Heart right ventricle (tissue), 16 donors: ENCODE measurements around the gene COL18A1. TPM values are rescaled to one million over a fixed set of nuclear protein-coding genes. Genes with fewer than 3 reads are reported as not detected.

Source experiments
- ATAC-seq, 8 donors: fragments of 200-7000 bp; cut with Tn5 transposase; one replicate each; pipeline ENCODE4 v1.9.1; 2020; ENCODE audit warnings: mild to moderate bottlenecking in 8 of 8, moderate library complexity in 8 of 8, moderate number of reproducible peaks in 1 of 8
- DNase-seq, 2 donors: peaks; one replicate each; pipeline ENCODE4 v3.0.0-alpha.2; 2020
- H3K27ac ChIP-seq, 10 donors: fragments of 200-600 bp; sonication (generic) in 2 of 10; one replicate each; pipeline versions ENCODE4 v1.5.0 to v1.8.0; 2020 to 2022; ENCODE audit warnings: mild to moderate bottlenecking in 3 of 10
- H3K27me3 ChIP-seq, 7 donors: fragments of 200-600 bp; one replicate each; pipeline ENCODE4 v1.8.0; 2021 to 2022; ENCODE audit warnings: mild to moderate bottlenecking in 2 of 7
- H3K36me3 ChIP-seq, 9 donors: fragments of 200-600 bp; sonication (generic) in 1 of 9; one replicate each; pipeline versions ENCODE4 v1.5.0 to v1.8.0; 2020 to 2022; ENCODE audit warnings: mild to moderate bottlenecking in 2 of 9
- H3K4me1 ChIP-seq, 9 donors: fragments of 200-600 bp; sonication (generic) in 1 of 9; one replicate each; pipeline versions ENCODE4 v1.5.0 to v1.8.0; 2020 to 2022; ENCODE audit warnings: mild to moderate bottlenecking in 4 of 9
- H3K4me3 ChIP-seq, 10 donors: fragments of 200-600 bp; sonication (generic) in 2 of 10; one replicate each; pipeline versions ENCODE4 v1.5.0 to v1.8.0; 2020 to 2022; ENCODE audit warnings: mild to moderate bottlenecking in 7 of 10, moderate library complexity in 2 of 10
- H3K9me3 ChIP-seq, 11 donors: fragments of 200-600 bp in 10 of 11; sonication (generic) in 2 of 11; one replicate each; pipeline versions ENCODE4 v1.5.0 to v1.8.0; 2013 to 2022; ENCODE audit warnings: mild to moderate bottlenecking in 2 of 11, control low read depth in 1 of 11, moderate library complexity in 1 of 11
- WGBS, 2 donors: extraction: QIAGEN DNeasy Blood & Tissue Kit; methylation state at CpG; one replicate each; pipeline ENCODE4 v1.1.7; 2013; ENCODE audit warnings: inconsistent platforms in 1 of 2; 5-methylcytosine and 5-hydroxymethylcytosine counted together
- intact Hi-C, 10 donors: fragments of 100-400 bp; cut with DNase I; formaldehyde crosslinking; loops; one replicate each; pipeline versions ENCODE4 v1.11.1 to v1.14.2; 2022
- polyA plus RNA-seq, 2 donors: library from polyadenylated mRNA; stranded (reverse); fragments of 200-250 nt; gene quantifications; one replicate each; pipeline ENCODE4 v1.2.3, GENCODE V29; 2013
- total RNA-seq, 10 donors: library from RNA; stranded (reverse); fragmentation: NEBNext Ultra II Directional in 3 of 10; extraction: Animal tissue kit (Norgen Biotek cat#: 25700) in 3 of 10; gene quantifications; one replicate each; pipeline versions ENCODE4 v1.2.1 to v1.2.4, GENCODE V29; 2021 to 2023
- TF ChIP-seq, protein P1 (sequence below), 9 donors: fragments of 200-600 bp; sonication (generic) in 2 of 9; IDR thresholded peaks; one replicate each; pipeline versions ENCODE4 v1.5.0 to v1.8.0; 2021 to 2022; ENCODE audit warnings: antibody characterized with exemption in 9 of 9, mild to moderate bottlenecking in 5 of 9, moderate library complexity in 1 of 9
- donor health status: Arrhythmogenic right ventricular cardiomyopathy.
- donor health status: ischemic (EF 13 %, LVEDD 7.1; RV severe dilation, severe dysfunction).
- donor health status: healthy with polysubstance abuse.
- donor health status: DM: no; HTN: yes; CAD: no.
- donor health status: DM: no; HTN: no; CAD: no.
- donor health status: ischemic (EF 25% LVEDD 6.9; RV normal size, moderate dysfunction).
- donor health status: ischemic (EF 25% LVEDD 5.7; RV mildly dilated, moderate dysfunction).
- donor health status: healthy.
- donor health status: DM: yes; HTN: yes; CAD: no.
- donor health status: Ischemic cardiomyopathy.
- donor health status: ischemic (EF 35%, LVEDD 5.7; RV mildly dilated, moderate dysfunction).
- donor health status: nonischemic (EF 11% LVEDD 7.7; RV severe dilation, severe dysfunction).
- donor health status: DM: yes; HTN: yes; CAD: no.
- donor health status: PGD.
- donor health status: ischemic (EF 29% LVEDD 5.4; RV normal size, mild dysfunction).
- donor health status: nonischemic (EF 23%, LVEDD 6.1; RV moderate dilation, normal function).

Gene COL18A1
- total and polyA plus RNA-seq, 12 donors, result 33.7 to 87.1 (median 52.6) TPM

DNA sequence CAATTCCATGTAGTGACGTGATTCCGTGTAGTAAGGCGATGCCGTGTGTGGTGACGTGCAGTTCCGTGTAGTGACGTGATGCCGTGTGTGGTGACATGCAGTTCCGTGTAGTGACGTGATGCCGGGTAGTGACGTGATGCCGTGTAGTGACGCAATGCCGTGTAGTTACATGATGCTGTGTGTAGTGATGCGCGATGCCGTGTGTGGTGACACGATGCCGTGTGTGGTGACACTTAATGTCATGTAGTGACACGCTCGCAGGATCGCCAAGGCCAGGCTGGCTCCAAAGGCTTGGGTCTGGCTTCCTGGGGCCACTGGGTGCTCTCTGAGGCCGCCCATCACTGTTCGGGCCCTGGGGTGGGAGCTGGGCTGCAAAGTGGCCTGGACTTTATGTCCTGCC is 14.2 kb downstream of the COL18A1 start:
- Histone ChIP-seq H3K36me3 (peaks cover 0 to 13% (median 0%) of the 10 kb centered on the region in 9 donors), H3K4me1 (peaks cover 13 to 51% (median 23%) of the 10 kb centered on the region in 9 donors), H3K4me3 (no peak overlapping the region), H3K27me3 (no peaks in the 10 kb centered on the region), H3K27ac (peak overlapping the region in 3 of 10 donors; percentile 50 to 79 (median 75)), H3K9me3 (no peaks in the 10 kb centered on the region)
- WGBS, 2 donors, result 96 to 98% methylated on average over 25 of the region's 25 CpGs
- TF ChIP-seq, protein P1, sequence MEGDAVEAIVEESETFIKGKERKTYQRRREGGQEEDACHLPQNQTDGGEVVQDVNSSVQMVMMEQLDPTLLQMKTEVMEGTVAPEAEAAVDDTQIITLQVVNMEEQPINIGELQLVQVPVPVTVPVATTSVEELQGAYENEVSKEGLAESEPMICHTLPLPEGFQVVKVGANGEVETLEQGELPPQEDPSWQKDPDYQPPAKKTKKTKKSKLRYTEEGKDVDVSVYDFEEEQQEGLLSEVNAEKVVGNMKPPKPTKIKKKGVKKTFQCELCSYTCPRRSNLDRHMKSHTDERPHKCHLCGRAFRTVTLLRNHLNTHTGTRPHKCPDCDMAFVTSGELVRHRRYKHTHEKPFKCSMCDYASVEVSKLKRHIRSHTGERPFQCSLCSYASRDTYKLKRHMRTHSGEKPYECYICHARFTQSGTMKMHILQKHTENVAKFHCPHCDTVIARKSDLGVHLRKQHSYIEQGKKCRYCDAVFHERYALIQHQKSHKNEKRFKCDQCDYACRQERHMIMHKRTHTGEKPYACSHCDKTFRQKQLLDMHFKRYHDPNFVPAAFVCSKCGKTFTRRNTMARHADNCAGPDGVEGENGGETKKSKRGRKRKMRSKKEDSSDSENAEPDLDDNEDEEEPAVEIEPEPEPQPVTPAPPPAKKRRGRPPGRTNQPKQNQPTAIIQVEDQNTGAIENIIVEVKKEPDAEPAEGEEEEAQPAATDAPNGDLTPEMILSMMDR (IDR thresholded peaks at IDR 0.05), result no peak
- intact Hi-C loops, result loop anchor here in 1 of 10 donors (5.0 kb wide), 1 partner anchor 42 kb away; no protein-coding TSS in a partner anchor
- ATAC-seq, result no peak
- peak in 1 of 2 donors; percentile 9 for DNase-seq

DNA sequence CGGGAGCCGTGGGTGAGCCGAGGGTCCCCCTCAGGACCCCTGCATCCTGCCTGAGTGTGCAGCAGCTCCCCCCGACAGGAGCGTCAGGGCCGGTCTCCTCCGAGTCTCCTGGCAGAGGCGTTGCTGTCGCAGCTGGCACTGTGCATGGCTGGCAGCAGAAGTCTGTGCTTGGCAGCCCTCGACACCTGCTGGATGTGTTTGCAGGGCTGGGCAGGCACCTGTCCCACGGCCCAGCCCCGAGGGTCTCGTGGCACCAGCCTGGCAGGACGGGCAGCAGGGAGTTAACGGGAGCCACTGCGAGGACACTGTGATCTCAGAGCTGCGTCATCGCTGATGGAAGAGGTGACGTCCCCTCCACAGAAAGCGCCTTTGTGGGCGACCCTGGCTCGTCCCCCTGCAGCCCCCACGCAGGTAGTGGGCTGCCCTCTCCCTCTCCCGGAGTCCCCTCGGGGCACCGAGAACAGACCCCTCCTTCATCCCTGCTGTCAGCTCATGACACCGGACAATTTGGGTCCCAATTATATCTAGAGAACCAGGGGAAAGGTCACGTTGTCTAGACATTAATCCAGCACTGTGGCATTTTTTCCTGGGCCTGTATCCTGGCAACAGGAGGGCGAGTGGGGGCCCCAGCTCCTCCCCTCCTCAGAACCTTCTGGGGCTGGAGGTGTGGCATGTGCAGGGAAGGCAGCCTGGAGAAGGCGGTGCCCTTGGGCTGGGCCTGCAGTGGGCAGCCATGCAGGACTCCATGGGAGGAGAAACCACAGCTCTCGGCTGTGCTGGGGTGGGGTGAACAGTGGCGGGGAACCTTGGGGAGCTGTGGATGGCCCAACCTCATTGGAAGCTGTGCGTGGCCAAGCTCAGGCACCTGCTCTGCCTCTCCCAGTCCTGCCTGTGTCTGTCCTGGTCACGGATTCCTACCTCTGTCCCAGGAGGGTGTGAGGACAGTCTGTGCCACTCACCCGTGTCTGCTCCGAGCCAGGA is 15.4 kb downstream of the COL18A1 start:
- intact Hi-C loops, result no loop called here
- H3K4me1 ChIP-seq, result peaks cover 13 to 49% (median 23%) of the 10 kb centered on the region in 9 donors
- 55 to 64% methylated on average over 36 of the region's 36 CpGs for WGBS, 2 donors
- DNase-seq, result peak in 1 of 2 donors; percentile 66
- peak overlapping the region; percentile 20 to 79 (median 60) for H3K27ac ChIP-seq
- H3K27me3 ChIP-seq, result no peaks in the 10 kb centered on the region
- TF ChIP-seq, protein P1 (IDR thresholded peaks at IDR 0.05), result no peak
- H3K36me3 ChIP-seq, result peaks cover 0 to 5% (median 0%) of the 10 kb centered on the region in 9 donors
- ATAC-seq, result peak; percentile 44 to 85 (median 72)
- no peaks in the 10 kb centered on the region for H3K9me3 ChIP-seq
- peak overlapping the region in 5 of 10 donors; percentile 10 to 26 (median 17) for H3K4me3 ChIP-seq

DNA sequence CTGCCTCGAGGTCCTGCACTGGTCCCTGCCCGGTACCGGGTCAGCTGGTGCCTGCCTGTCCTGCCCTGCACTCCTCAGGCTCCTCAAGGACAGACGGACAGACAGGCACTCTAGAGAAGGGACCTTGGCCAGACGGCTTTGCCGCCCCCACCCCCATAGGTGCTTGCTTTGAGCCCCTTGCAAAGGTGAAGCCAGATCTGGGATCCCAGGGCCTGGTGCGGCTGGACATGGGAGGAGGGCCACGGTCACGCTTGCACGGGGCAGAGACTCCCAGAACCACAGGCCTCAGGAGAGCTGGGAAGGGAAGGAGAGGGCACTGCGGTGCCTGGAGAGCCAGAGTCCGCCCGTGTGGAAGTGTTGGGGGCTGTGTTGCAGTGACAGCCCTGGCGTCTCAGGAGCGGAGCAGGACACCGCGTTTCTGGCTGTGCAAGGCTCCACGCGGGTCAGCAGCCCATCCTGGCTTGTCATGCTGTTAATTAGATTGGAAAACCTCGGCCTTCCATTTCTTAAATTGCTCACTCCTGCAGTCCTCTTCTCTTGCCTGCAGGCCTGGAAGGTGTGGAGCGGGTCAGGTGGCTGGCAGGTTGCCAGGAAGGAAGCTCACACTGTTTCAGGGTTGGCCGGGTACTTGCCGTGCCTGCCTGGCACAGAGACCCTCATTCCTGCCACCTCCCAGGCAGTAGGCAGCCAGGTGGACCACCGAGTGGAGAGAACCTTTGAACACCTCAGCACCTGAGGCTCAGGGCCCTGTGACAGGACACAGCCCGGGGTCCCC is 16.3 kb downstream of the COL18A1 start:
- Histone ChIP-seq H3K4me1 (peaks cover 13 to 55% (median 23%) of the 10 kb centered on the region in 9 donors), H3K27me3 (no peaks in the 10 kb centered on the region), H3K9me3 (no peaks in the 10 kb centered on the region), H3K36me3 (no peaks in the 10 kb centered on the region), H3K4me3 (no peak overlapping the region), H3K27ac (peak overlapping the region in 9 of 10 donors; percentile 40 to 79 (median 60))
- intact Hi-C loops, result no loop called here
- ATAC-seq, result peak in 6 of 8 donors; percentile 1 to 22 (median 12)
- DNase-seq, result peak in 1 of 2 donors; percentile 31
- WGBS, 2 donors, result 69 to 73% methylated on average over 25 of the region's 25 CpGs
- TF ChIP-seq, protein P1 (IDR thresholded peaks at IDR 0.05), result no peak
